ENCODE measurements around the gene LONP1.

Gene LONP1

GRCh38 chr19:5679289-5680083 is 40.5 kb downstream of the LONP1 start:
- no peak for DNase-seq (ENCODE audit: low read depth)

DNA sequence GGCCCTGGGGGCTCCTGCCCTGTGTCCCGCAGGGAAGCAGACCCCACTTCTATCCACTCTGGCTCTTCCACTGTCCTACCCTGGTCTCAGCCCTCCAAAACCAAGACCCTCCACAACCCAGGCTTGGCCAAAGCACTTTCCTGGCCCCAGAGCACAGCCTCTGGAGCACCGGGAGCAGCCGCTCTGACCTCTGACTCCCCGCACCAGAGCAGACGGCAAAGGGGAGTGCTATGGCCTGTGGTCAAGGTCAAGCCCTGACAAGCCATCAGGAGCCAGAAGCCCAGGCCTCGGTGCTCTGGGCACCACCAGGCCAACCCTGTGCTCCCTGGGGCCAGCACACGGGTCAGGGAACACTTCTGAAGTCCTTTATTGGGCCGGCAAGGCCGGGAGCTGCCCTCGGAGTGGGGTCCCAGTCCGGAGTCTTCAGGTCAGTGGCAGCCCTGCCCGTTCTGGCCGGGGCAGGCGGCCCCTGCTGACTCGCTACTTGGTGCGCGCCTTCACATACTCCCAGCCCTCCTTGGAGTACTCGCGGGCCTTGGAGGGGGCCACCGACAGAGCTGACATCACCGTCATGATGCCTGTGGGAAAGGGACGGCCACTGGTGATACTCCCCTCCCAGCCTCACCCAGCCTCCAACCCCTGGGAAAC is 41.8 kb downstream of the LONP1 start:
- DNase-seq (ENCODE audit: low read depth): no peak

- DNase-seq (ENCODE audit: low read depth): no peak
Measured at GRCh38 chr19:5677580-5677979, 42.4 kb downstream of the LONP1 start.

DNA sequence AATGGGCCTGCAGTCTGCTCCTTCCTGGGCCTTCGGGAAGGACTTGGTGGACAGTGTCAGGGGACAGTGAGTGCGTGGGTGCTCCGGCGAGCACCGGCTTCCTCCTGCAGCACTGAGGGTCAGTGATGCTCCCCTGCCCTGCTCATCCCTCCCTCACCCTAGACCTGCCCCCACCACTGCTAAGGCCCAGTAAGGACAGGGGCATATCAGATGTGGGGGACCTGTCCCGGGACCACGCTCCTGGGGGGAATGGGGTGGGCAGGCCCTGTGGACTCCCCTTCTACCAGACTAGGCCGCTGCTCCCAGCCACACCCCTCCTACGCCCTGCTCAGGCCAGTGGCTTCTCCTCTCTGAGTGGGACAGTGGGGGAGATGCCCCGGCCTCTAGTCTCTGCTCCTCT is 42.8 kb downstream of the LONP1 start:
- no peak for DNase-seq (ENCODE audit: low read depth)

GRCh38 chr19:5676772-5677105 is 43.2 kb downstream of the LONP1 start:
- no peak for DNase-seq (ENCODE audit: low read depth)

- DNase-seq (ENCODE audit: low read depth): no peak
Measured at GRCh38 chr19:5676105-5676771, 43.7 kb downstream of the LONP1 start.

DNA sequence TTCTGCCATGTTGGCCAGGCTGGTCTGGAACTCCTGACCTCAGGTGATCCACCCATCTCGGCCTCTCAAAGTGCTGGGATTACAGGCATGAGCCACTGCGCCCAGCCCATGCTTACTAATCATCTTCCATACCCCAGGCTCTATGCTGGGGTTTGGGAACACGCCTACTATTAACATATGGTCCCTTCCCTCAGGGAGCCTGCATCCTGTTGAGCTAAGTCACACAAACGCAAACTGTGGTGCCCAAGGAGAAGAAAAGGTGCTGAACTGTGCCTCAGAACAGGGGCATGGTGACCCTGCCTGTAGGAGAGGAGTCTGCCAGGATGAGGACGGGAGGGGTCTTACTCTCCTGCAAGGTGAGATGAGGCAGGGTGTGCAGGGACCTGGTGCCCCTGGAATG is 45.2 kb downstream of the LONP1 start:
- DNase-seq (ENCODE audit: low read depth): no peak

- no peak for DNase-seq (ENCODE audit: low read depth)
Measured at GRCh38 chr19:5673752-5674151, 46.2 kb downstream of the LONP1 start.

GRCh38 chr19:5672708-5673459 is 47.1 kb downstream of the LONP1 start:
- DNase-seq (ENCODE audit: low read depth): no peak

DNA sequence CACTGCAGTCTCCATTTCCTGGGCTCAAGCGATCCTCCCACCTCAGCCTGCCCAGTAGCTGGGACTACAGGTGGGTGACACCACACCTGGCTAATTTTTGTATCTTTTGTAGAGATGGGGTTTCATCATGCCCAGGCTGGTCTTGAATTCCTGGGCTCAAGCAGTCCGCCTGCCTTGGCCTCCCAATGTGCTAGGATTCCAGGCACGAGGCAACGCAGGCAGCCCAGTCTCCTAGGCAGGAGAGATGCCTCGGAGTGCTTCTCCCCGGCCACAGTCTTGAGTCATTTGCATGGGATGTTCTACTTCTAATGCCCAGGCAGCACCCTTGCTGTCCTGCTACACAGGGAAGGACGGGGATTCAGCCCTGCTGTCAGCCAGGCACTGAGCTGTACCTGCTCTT is 48.3 kb downstream of the LONP1 start:
- DNase-seq (ENCODE audit: low read depth): no peak

DNA sequence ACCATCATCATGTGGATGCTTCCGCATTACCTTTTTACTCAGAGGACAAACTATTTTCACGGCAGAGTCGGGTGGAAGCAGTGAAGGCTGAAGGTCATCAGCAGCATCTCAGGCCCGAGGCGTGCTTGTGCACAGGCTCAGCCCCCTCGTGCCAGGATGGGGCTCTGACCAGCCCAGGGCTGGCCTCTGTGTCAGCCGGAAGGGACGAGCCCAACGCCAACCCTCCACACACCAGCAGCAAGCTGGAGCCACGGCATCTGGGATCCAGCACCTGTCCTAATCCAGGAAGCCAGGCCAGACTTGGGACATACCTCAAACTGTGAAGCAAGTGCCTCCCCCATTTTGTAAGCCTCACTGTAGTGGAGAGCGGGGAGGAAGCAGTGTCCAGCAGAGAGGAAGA is 50.7 kb downstream of the LONP1 start:
- DNase-seq (ENCODE audit: low read depth): no peak

DNA sequence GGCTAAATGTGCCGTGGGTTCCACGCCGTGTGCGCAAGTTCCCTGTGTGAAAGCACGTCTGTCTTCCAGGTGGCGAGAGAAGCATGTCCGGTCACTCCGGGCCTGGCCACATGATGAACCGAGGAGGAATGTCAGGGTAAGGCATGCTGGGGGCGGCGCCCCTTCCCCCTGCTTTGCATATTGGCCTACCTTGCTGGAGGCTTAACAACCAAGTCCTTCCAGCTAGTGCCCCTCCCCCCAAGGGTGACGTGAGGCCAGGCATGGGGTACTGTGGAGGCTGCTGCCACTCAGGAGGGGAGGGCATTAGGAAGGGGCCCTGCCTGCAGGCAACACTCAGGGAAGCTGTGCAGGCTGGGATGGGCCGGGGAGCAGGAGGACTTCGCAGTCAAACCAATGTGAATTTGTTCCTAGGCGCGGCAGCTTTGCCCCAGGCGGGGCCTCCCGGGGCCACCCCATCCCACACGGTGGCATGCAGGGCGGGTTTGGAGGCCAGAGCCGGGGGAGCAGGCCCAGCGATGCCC is 52.1 kb downstream of the LONP1 start:
- no peak for DNase-seq (ENCODE audit: low read depth)

GRCh38 chr19:5666921-5667610 is 52.9 kb downstream of the LONP1 start:
- DNase-seq (ENCODE audit: low read depth): no peak

GRCh38 chr19:5665781-5666513 is 54.0 kb downstream of the LONP1 start:
- no peak for DNase-seq (ENCODE audit: low read depth)

DNA sequence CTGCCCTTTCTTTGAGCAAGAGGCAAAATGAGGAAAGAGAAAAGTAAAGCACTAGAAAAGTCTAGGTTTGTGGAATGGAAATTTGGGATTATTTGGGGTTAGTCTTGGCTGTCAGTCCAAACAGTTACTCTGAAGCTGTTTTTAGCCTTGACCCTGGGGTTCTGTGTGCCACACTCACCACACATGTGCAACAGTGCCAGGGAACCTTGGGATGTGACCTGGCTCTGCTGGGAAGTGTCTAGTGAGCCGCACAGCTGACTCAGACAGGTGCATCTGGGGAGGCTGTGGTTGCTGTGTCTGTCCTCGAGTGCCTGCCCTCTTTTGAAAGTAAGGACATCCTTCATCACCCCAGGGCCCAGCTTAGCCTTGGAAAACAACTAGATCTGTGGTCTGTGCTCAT is 55.4 kb downstream of the LONP1 start:
- DNase-seq (ENCODE audit: low read depth): no peak

DNA sequence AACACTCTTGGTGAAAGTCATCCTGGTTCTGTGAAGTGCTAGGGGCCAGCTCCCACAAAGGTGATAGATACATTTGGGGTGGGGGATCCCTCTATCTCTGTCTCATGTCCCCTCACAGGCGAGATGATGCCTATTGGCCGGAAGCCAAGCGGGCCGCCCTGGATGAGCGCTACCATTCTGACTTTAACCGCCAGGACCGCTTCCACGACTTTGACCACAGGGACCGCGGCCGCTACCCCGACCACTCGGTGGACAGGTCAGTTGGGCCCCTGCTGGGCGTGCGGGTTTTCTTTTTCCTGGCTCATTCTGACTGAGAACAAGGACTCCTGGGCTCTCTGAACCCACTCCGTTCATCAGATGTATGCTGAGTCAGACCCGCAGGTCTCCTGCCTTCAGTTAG is 56.0 kb downstream of the LONP1 start:
- no peak for DNase-seq (ENCODE audit: low read depth)

GRCh38 chr19:5661483-5661882 is 58.5 kb downstream of the LONP1 start:
- DNase-seq (ENCODE audit: low read depth): no peak

DNA sequence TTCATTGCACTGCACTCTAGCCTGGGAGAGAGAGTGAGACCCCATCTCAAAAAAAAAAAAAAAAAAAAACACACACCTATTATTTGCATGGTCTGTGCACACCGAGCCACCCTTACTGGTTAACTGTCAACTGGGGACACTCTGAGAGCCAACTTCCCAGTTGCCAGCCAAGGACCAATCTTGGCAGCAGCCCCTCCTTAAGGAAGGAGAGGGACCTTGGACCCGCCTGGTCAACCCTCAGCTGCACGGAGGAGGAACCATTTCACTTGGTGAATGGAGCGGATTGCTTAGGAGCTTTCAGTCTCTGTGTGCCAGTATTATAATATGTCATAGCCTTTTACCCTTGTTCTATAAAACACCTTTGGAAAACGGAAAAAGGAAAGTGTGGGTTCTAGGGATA is 64.5 kb downstream of the LONP1 start:
- no peak for DNase-seq (ENCODE audit: low read depth)

DNA sequence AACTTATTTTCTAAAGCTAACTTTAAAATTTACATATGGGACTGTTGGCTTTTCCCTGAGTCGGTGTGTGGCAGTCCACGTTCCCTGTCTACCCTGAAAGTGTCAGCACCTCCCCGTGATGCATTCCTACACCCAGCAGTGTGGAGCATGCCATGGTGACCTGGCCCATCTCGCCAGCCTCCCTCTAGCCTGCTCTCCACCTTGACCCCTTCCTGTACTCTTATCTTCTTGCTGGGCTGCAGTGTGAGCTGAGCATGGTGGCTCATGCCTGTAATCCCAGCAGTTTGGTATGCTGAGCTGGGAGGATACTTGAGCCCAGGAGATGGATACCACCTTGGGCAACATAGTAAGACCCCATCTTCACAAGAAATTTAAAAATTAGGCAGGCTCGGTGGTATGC is 65.0 kb downstream of the LONP1 start:
- no peak for DNase-seq (ENCODE audit: low read depth)

DNA sequence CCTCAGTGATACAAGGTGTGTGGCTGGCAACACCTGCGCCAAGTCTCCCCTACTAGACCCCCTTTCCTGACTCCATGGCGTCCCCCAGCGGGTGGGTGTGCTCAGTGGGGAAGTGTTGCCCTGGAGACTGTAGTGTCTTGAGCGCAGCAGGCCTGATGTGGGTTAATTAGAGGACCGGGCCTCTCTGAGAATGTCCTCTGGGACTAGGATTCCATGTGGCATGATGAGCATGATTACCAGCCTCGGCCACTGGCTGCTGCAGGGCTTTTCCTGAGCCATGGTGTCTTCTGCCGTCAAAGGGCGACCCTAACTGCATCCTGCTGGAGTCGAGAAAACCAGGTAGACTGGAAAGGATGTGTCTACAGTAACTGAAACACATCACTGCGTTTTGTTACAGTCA is 67.7 kb downstream of the LONP1 start:
- no peak for DNase-seq (ENCODE audit: low read depth)

DNA sequence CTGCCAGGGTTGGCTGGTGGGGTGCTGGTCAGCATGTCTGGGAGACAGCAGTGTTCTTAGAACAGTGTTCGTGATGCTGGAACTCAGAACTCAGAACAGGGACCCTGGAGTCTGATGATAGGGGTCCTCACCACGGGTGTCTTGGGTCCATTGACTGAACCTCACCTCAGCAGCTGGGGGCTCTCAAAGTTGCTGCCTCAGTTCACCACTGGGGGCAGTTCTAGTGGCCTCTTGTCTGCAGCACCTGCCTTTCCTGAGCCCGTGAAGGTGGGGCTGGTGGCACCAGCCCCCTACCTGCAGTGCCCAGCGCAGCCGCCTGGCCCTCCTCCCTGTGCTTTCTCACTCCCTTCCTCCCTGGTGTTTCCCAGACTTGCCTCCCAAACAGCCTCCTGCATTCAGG is 68.6 kb downstream of the LONP1 start:
- no peak for DNase-seq (ENCODE audit: low read depth)
